Ovary (tissue), 9 donors: Measurements from ENCODE around the gene SEMA6A. TPM values are rescaled to one million over a fixed set of nuclear protein-coding genes. Genes with fewer than 3 reads are reported as not detected.
"Not testable (repeated sequence)": the region's sequence is repeated elsewhere in the genome, so short reads cannot be mapped to it uniquely, and the experiment has no call there.

Source experiments
- DNase-seq, 5 donors: peaks; one replicate each; pipeline ENCODE4 v3.0.0-alpha.2; 2019 to 2020
- H3K27ac ChIP-seq, 2 donors: fragments of 200-600 bp; one replicate each; pipeline versions ENCODE4 v1.5.1 to v1.8.0; 2019 to 2022
- H3K27me3 ChIP-seq: fragments of 200-600 bp; one replicate; pipeline ENCODE4 v1.8.0; 2022
- H3K36me3 ChIP-seq: fragments of 200-600 bp; sonication (generic); one replicate; pipeline ENCODE4 v1.5.1; 2019
- H3K4me1 ChIP-seq: one replicate; pipeline ENCODE4 v1.8.1; 2013; ENCODE audit warnings: mild to moderate bottlenecking, moderate library complexity; ENCODE audit not compliant: insufficient read depth
- H3K4me3 ChIP-seq: fragments of 200-600 bp; sonication (generic); one replicate; pipeline ENCODE4 v1.5.1; 2017
- H3K9me3 ChIP-seq, 2 donors: fragments of 200-600 bp in 1 of 2; sonication (generic) in 1 of 2; one replicate each; pipeline versions ENCODE4 v1.5.1 to v1.8.1; 2013 to 2019; ENCODE audit warnings: mild to moderate bottlenecking in 1 of 2, moderate library complexity in 1 of 2
- CTCF ChIP-seq, 3 donors: fragments of 450-650 bp in 2 of 3; fragments of 200-600 bp in 1 of 3; IDR thresholded peaks; one replicate each; pipeline versions ENCODE4 v1.5.1 to v1.8.0; 2016 to 2022; ENCODE audit warnings: antibody characterized with exemption in 3 of 3, mild to moderate bottlenecking in 1 of 3
- EP300 ChIP-seq: sonication (generic); formaldehyde crosslinking; IDR thresholded peaks from one replicate; pipeline ENCODE4 v1.6.1; 2017; ENCODE audit warnings: antibody characterized with exemption
- POLR2A ChIP-seq: fragments of 450-650 bp; IDR thresholded peaks from one replicate; pipeline ENCODE4 v1.6.1; 2017; ENCODE audit warnings: antibody characterized with exemption, mild to moderate bottlenecking, moderate library complexity
- WGBS, 3 donors: extraction: QIAGEN DNeasy Blood & Tissue Kit in 1 of 3; methylation state at CpG; one replicate each; pipeline versions ENCODE4 v1.1.5 to v1.1.7; 2013 to 2017; 5-methylcytosine and 5-hydroxymethylcytosine counted together
- intact Hi-C, 4 donors: fragments of 100-400 bp; cut with DNase I; formaldehyde crosslinking; loops; one replicate each; pipeline versions ENCODE4 v1.11.0 to v1.15.1; 2022 to 2023
- polyA plus RNA-seq, 2 donors: library from polyadenylated mRNA; stranded (reverse); fragments of 200-250 nt in 1 of 2; fragments of 350-450 nt in 1 of 2; fragmentation: Illumina TruSeq in 1 of 2; extraction: RNeasy Lipid Tissue Mini Kit (QIAGEN cat#74804) in 1 of 2; gene quantifications; one replicate each; pipeline ENCODE4 v1.2.3, GENCODE V29; 2013 to 2014
- total RNA-seq, 7 donors: library from RNA; depleted of rRNA in 2 of 7; stranded (reverse); fragments of >200 nt in 2 of 7; fragmentation: NEBNext Ultra II Directional in 3 of 7; extraction: Animal tissue kit (Norgen Biotek cat#: 25700) in 3 of 7; gene quantifications; one replicate each; pipeline versions ENCODE4 v1.1.0 to v1.2.4, GENCODE V29; 2016 to 2023
- donor health status: DM: no; HTN: no; CAD: no; lungs with moderate emphysema.
- donor health status: DM: no; HTN: no; CAD: no.
- donor health status: Bipolar disorder and iron deficiency.
- donor health status: DM: yes; HTN: yes; CAD: no.
- donor health status: DM: no; HTN: no; CAD: no.
- donor health status: DM: yes; HTN: yes; CAD: no.

Gene SEMA6A
- total and polyA plus RNA-seq, 9 donors: 5.7 to 57.1 (median 26.3) TPM

DNA sequence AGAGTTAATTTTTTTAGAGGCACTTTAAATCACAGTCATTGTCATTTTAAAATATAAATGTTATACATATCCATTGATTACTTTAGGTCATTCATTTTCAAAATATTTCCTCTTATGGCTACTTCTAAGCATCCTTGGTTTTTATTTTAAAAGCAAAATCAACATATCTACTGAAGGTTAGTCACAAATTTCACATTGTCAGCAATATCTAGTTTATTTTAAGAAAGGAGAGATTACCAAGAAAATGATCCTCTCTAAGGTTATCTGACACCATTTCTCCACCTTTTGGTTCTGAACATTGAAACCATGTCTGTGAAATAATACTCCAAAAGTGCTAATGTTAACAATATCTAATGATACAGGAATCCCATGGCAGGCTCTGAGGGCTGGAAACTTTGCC, 24.5 kb downstream of the SEMA6A start:
- no peak for TF ChIP-seq POLR2A
- DNase-seq: no peak
- intact Hi-C loops: no loop called here
- peaks cover 4% of the 10 kb centered on the region for H3K4me1 ChIP-seq
- H3K9me3 ChIP-seq: no peaks in the 10 kb centered on the region
- H3K27ac ChIP-seq: no peak overlapping the region
- H3K27me3 ChIP-seq: no peaks in the 10 kb centered on the region
- H3K4me3 ChIP-seq: no peak overlapping the region
- H3K36me3 ChIP-seq: no peaks in the 10 kb centered on the region

DNA sequence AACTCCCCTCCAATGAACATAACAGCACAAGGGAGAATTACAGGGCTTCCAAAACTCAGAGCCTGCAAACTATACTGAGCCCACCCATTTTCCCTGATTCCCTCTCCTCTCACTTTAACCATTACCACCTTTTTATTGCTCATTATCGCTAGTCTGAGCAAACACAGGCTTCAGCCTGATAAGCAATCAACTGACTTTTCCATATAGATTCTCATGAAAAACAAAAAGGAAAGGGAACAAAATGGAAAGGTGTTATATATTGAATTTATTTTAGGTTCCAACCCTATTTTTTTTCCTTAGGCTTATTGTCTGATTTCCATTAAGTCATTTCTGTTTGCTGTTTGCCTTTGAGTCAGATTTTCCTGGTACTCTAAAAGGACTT, 27.9 kb downstream of the SEMA6A start:
- no peaks in the 10 kb centered on the region for H3K9me3 ChIP-seq
- H3K27ac ChIP-seq: no peak overlapping the region
- 91 to 100% (median 96%) methylated on average over 1 of the region's 1 CpG for WGBS, 3 donors
- H3K4me1 ChIP-seq: no peaks in the 10 kb centered on the region
- intact Hi-C loops: no loop called here
- DNase-seq: no peak
- TF ChIP-seq EP300 (no peak), CTCF (IDR thresholded peaks at IDR 0.05) (no peak), POLR2A (no peak)
- H3K27me3 ChIP-seq: no peaks in the 10 kb centered on the region
- H3K4me3 ChIP-seq: no peak overlapping the region
- H3K36me3 ChIP-seq: no peaks in the 10 kb centered on the region

- no peaks in the 10 kb centered on the region for H3K9me3 ChIP-seq
- no peak for TF ChIP-seq POLR2A
- TF ChIP-seq EP300: no peak
- no peak for TF ChIP-seq CTCF (IDR thresholded peaks at IDR 0.05)
- H3K27ac ChIP-seq: no peak overlapping the region
- no peak overlapping the region for H3K4me3 ChIP-seq
- H3K27me3 ChIP-seq: no peaks in the 10 kb centered on the region
- H3K36me3 ChIP-seq: no peaks in the 10 kb centered on the region
- WGBS, 3 donors: 95 to 100% (median 100%) methylated on average over 1 of the region's 1 CpG
- intact Hi-C loops: no loop called here
- H3K4me1 ChIP-seq: no peaks in the 10 kb centered on the region
- DNase-seq: no peak
Measured at GRCh38 chr5:116546033-116546742, 28.4 kb downstream of the SEMA6A start.

- H3K36me3 ChIP-seq, H3K9me3 ChIP-seq, DNase-seq, H3K4me1 ChIP-seq, H3K4me3 ChIP-seq, intact Hi-C loops, H3K27me3 ChIP-seq, H3K27ac ChIP-seq: not testable (repeated sequence)
- 87 to 97% (median 92%) methylated on average over 6 of the region's 6 CpGs for WGBS, 3 donors
Measured at GRCh38 chr5:116545465-116545864, 29.2 kb downstream of the SEMA6A start.

DNA sequence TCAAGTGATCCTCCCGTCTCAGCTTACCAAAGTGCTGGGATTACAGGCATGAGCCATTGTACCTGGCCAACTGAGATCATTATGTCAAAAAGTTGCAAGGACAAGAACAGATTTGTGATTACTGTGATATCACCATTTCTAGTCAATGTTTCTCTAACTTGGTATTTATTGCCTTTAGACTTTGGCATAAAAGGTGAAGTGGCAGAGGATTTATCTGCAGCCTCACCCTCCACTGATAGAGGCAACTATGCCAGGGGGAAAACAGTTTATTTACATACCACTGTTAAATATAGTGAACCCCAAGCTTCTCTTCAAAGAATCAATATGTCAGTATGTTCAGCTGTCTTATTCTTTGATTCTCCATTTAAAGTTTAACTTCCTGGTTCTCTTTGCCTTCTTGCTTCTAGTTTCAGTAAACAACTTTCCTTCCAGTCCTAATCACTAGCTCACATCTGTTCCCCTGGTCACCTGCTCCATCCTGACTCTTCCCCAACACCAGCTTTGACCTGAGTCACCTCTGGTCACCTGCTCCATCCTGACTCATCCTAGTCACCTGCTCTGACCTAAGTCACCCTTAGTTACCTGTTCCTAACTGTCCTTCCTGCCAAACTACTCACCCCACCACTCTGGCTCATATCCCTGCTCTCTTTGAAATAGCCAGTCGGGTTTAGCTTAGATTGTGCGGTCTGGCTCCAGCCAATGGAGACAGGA, 29.9 kb downstream of the SEMA6A start:
- Histone ChIP-seq H3K36me3 (no peaks in the 10 kb centered on the region), H3K27me3 (no peaks in the 10 kb centered on the region), H3K9me3 (no peaks in the 10 kb centered on the region), H3K4me1 (no peaks in the 10 kb centered on the region), H3K4me3 (no peak overlapping the region), H3K27ac (no peak overlapping the region)
- WGBS, 3 donors: 96 to 98% (median 97%) methylated on average over 3 of the region's 3 CpGs
- TF ChIP-seq POLR2A (no peak), CTCF (IDR thresholded peaks at IDR 0.05) (no peak), EP300 (no peak)
- no peak for DNase-seq
- intact Hi-C loops: no loop called here
